ENCODE data around the gene BRSK2.
"Not testable (repeated sequence)": the region's sequence is repeated elsewhere in the genome, so short reads cannot be mapped to it uniquely, and the experiment has no call there.

Gene BRSK2

DNA sequence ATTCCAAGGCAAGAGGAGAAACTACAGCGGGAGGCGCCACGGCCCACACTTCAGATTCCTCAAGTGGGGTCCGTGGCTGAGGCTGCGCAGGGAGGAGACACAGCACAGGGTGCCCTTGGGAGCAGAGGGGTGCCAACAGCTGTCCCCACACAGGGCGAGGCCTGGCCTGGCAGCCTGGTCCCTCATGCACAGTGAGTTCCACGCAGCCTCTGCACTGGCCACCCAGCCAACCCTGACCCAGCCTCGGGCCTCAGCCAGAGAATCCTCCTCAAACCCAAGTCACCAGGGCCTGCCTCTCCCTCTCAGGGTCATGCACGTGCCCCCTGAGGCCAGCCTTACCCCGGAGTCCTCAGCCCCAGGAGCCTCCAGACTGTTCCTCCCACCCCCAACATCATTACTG lies 119.3 kb downstream of the BRSK2 start:
- H3K79me2 ChIP-seq (ENCODE audit: low read length) = peaks cover 19% of the 10 kb centered on the region
- H3K4me3 ChIP-seq (ENCODE audit: low read length) = no peak overlapping the region
- H3K4me2 ChIP-seq (ENCODE audit: low read depth, low read length) = no peak overlapping the region

DNA sequence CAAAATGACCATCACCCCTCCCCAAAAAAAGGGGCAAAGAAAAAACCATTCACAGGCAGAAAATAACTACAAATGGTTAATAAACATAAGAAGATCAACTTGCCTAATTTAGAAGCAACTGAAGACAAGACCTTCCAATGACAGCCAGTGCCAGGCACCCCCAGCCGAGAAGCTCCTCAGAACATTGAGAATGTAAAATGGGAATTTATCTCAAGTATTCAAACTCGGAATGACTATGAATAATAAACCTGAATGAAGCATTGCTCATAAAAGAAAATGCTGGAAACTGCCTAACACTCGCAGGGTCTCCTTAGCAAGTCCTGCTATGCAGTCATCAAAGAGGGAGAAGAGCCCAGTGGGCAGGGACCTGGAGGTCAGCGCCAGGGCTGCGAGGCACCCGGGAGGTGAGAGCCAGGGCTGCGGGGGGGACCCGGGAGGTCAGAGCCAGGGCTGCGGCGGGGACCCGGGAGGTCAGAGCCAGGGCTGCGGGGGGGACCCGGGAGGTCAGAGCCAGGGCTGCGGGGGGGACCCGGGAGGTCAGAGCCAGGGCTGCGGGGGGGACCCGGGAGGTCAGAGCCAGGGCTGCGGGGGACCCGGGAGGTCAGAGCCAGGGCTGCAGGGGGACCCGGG lies 120.0 kb downstream of the BRSK2 start:
- Histone ChIP-seq H3K79me2 (ENCODE audit: low read length) (peaks cover 23% of the 10 kb centered on the region), H3K27me3 (replicated peaks; ENCODE audit: insufficient read depth, low read length) (no peaks in the 10 kb centered on the region), H4K20me1 (ENCODE audit: insufficient read depth, low read length) (no peaks in the 10 kb centered on the region), H3F3A (ENCODE audit: insufficient read depth, low read length) (peaks cover 4% of the 10 kb centered on the region; the same call in 1 of the 2 replicates), H3K9me2 (replicated peaks; ENCODE audit: insufficient read depth, low read length) (no peaks in the 10 kb centered on the region), H3K4me2 (ENCODE audit: low read depth, low read length) (no peak overlapping the region), H3K4me3 (ENCODE audit: low read length) (no peak overlapping the region), H3K4me1 (ENCODE audit: low read length) (no peaks in the 10 kb centered on the region), H3K9me3 (replicated peaks; ENCODE audit: insufficient read depth, low read length) (no peaks in the 10 kb centered on the region), H2AFZ (ENCODE audit: low read length) (no peak overlapping the region), H3K9ac (ENCODE audit: low read length) (no peak overlapping the region), H3K27ac (ENCODE audit: low read length) (no peak overlapping the region), H3K36me3 (replicated peaks; ENCODE audit: insufficient read depth, low read length) (no peaks in the 10 kb centered on the region)
- TF ChIP-seq EZH2 (optimal IDR thresholded peaks at IDR 0.05; ENCODE audit: low read depth, low read length) (no peak), EZH2phosphoT487 (IDR thresholded peaks at IDR 0.05; ENCODE audit: low read length) (no peak)
- TF ChIP-seq, protein P1, sequence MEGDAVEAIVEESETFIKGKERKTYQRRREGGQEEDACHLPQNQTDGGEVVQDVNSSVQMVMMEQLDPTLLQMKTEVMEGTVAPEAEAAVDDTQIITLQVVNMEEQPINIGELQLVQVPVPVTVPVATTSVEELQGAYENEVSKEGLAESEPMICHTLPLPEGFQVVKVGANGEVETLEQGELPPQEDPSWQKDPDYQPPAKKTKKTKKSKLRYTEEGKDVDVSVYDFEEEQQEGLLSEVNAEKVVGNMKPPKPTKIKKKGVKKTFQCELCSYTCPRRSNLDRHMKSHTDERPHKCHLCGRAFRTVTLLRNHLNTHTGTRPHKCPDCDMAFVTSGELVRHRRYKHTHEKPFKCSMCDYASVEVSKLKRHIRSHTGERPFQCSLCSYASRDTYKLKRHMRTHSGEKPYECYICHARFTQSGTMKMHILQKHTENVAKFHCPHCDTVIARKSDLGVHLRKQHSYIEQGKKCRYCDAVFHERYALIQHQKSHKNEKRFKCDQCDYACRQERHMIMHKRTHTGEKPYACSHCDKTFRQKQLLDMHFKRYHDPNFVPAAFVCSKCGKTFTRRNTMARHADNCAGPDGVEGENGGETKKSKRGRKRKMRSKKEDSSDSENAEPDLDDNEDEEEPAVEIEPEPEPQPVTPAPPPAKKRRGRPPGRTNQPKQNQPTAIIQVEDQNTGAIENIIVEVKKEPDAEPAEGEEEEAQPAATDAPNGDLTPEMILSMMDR (IDR thresholded peaks at IDR 0.05; ENCODE audit: low read length) = no peak
- DNase-seq = no peak

More for the DNA sequence above, 119.3 kb downstream of the BRSK2 start:
- H3F3A ChIP-seq (ENCODE audit: insufficient read depth, low read length) = peaks cover 4% of the 10 kb centered on the region; the same call in 1 of the 2 replicates
- H4K20me1 ChIP-seq (ENCODE audit: insufficient read depth, low read length) = no peaks in the 10 kb centered on the region
- DNase-seq = no peak
- H3K27me3 ChIP-seq (replicated peaks; ENCODE audit: insufficient read depth, low read length) = no peaks in the 10 kb centered on the region
- H3K36me3 ChIP-seq (replicated peaks; ENCODE audit: insufficient read depth, low read length) = no peaks in the 10 kb centered on the region
- H3K9me3 ChIP-seq (replicated peaks; ENCODE audit: insufficient read depth, low read length) = no peaks in the 10 kb centered on the region
- no peaks in the 10 kb centered on the region for H3K9me2 ChIP-seq (replicated peaks; ENCODE audit: insufficient read depth, low read length)
- H3K4me1 ChIP-seq (ENCODE audit: low read length) = no peaks in the 10 kb centered on the region
- no peak overlapping the region for H3K27ac ChIP-seq (ENCODE audit: low read length)
- no peak overlapping the region for H3K9ac ChIP-seq (ENCODE audit: low read length)
- no peak overlapping the region for H2AFZ ChIP-seq (ENCODE audit: low read length)
- TF ChIP-seq, protein P1 (IDR thresholded peaks at IDR 0.05; ENCODE audit: low read length) = no peak
- TF ChIP-seq EZH2 (optimal IDR thresholded peaks at IDR 0.05; ENCODE audit: low read depth, low read length) (no peak), EZH2phosphoT487 (IDR thresholded peaks at IDR 0.05; ENCODE audit: low read length) (no peak)

DNA sequence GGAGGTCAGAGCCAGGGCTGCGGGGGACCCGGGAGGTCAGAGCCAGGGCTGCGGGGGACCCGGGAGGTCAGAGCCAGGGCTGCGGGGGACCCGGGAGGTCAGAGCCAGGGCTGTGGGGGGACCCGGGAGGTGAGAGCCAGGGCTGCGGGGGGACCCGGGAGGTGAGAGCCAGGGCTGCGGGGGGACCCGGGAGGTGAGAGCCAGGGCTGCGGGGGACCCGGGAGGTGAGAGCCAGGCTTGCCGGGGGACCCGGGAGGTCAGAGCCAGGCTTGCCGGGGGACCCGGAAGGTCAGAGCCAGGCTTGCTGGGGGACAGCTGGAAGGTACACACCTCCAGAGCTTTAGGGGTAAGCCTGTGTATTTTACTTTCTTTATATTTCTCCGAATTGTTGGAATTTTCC lies 120.6 kb downstream of the BRSK2 start:
- H3K9ac ChIP-seq (ENCODE audit: low read length); H3K27ac ChIP-seq (ENCODE audit: low read length); H3K4me1 ChIP-seq (ENCODE audit: low read length); H2AFZ ChIP-seq (ENCODE audit: low read length); H3K4me2 ChIP-seq (ENCODE audit: low read depth, low read length); H4K20me1 ChIP-seq (ENCODE audit: insufficient read depth, low read length); H3F3A ChIP-seq (ENCODE audit: insufficient read depth, low read length); H3K36me3 ChIP-seq (replicated peaks; ENCODE audit: insufficient read depth, low read length); DNase-seq; H3K9me3 ChIP-seq (replicated peaks; ENCODE audit: insufficient read depth, low read length); H3K27me3 ChIP-seq (replicated peaks; ENCODE audit: insufficient read depth, low read length); H3K4me3 ChIP-seq (ENCODE audit: low read length); H3K9me2 ChIP-seq (replicated peaks; ENCODE audit: insufficient read depth, low read length): not testable (repeated sequence)
- H3K79me2 ChIP-seq (ENCODE audit: low read length) = peaks cover 28% of the 10 kb centered on the region

DNA sequence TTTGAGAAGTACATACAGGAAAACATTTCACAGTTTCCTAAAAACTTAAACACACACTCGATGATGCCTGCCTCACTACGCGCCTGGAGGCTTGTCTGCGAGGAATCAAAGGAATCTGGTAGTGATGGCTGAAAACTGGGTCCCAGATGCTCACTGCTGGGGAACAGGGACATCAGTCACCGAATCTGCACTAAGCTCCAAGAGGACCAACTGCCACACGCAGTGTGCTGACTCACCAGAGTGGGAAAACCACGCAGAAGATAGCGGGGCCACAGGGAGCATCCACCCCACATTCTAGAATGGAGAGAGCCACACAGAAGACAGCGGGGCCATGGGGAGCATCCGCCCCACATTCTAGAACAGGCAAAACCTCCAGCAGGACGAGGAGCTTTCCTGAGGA lies 121.2 kb downstream of the BRSK2 start:
- Histone ChIP-seq H3K27me3 (replicated peaks; ENCODE audit: insufficient read depth, low read length) (no peaks in the 10 kb centered on the region), H3K27ac (ENCODE audit: low read length) (no peak overlapping the region), H3K36me3 (replicated peaks; ENCODE audit: insufficient read depth, low read length) (no peaks in the 10 kb centered on the region), H3K9me3 (replicated peaks; ENCODE audit: insufficient read depth, low read length) (no peaks in the 10 kb centered on the region), H3F3A (ENCODE audit: insufficient read depth, low read length) (peaks cover 4% of the 10 kb centered on the region; the same call in 1 of the 2 replicates), H3K4me2 (ENCODE audit: low read depth, low read length) (no peak overlapping the region), H4K20me1 (ENCODE audit: insufficient read depth, low read length) (no peaks in the 10 kb centered on the region; the same call in 1 of the 2 replicates), H2AFZ (ENCODE audit: low read length) (no peak overlapping the region), H3K4me1 (ENCODE audit: low read length) (no peaks in the 10 kb centered on the region), H3K9me2 (replicated peaks; ENCODE audit: insufficient read depth, low read length) (no peaks in the 10 kb centered on the region), H3K9ac (ENCODE audit: low read length) (no peak overlapping the region), H3K79me2 (ENCODE audit: low read length) (peaks cover 30% of the 10 kb centered on the region), H3K4me3 (ENCODE audit: low read length) (no peak overlapping the region)
- DNase-seq = no peak
- TF ChIP-seq EZH2phosphoT487 (IDR thresholded peaks at IDR 0.05; ENCODE audit: low read length) = no peak
- no peak for TF ChIP-seq EZH2 (optimal IDR thresholded peaks at IDR 0.05; ENCODE audit: low read depth, low read length)
- TF ChIP-seq, protein P1 (IDR thresholded peaks at IDR 0.05; ENCODE audit: low read length) = no peak
